Stimulated activated memory B cell treated with anti-CD40 and anti-IgM and Interleukin-4, amounts not matched to agents 10 μg/mL and 1 μg/mL and 100 μg/mL, for 72 hours (primary cell): ENCODE measurements around the gene DLG2.
"Not testable (repeated sequence)": the region's sequence is repeated elsewhere in the genome, so short reads cannot be mapped to it uniquely, and the experiment has no call there.

Experiments used
- ATAC-seq: fragments of 150-1000 bp; cut with Tn5 transposase; 2 replicates; pipeline ENCODE4 v1.10.0; 2021
- H3K27ac Mint-ChIP-seq: one replicate; pipeline ENCODE4 v1.8.0; 2022; ENCODE audit warnings: mild to moderate bottlenecking, mixed read lengths
- H3K27me3 Mint-ChIP-seq: one replicate; pipeline ENCODE4 v1.8.0; 2022; ENCODE audit warnings: mixed read lengths
- H3K36me3 Mint-ChIP-seq: one replicate; pipeline ENCODE4 v1.8.0; 2022; ENCODE audit warnings: mixed read lengths
- H3K4me1 Mint-ChIP-seq: one replicate; pipeline ENCODE4 v1.8.0; 2022; ENCODE audit warnings: mixed read lengths
- H3K4me3 Mint-ChIP-seq: one replicate; pipeline ENCODE4 v1.8.0; 2022; ENCODE audit warnings: mild to moderate bottlenecking, moderate library complexity, mixed read lengths
- H3K9me3 Mint-ChIP-seq: one replicate; pipeline ENCODE4 v1.8.0; 2022; ENCODE audit warnings: mixed read lengths

DLG2 gene

GRCh38 chr11:83611600-83611999 lies 2015.5 kb downstream of the DLG2 start:
- no peaks in the 10 kb centered on the region for H3K9me3 Mint-ChIP-seq
- no peaks in the 10 kb centered on the region for H3K27me3 Mint-ChIP-seq
- no peak for ATAC-seq
- no peak overlapping the region for H3K27ac Mint-ChIP-seq
- peaks cover 13% of the 10 kb centered on the region for H3K4me1 Mint-ChIP-seq
- H3K4me3 Mint-ChIP-seq, result no peak overlapping the region
- H3K36me3 Mint-ChIP-seq, result no peaks in the 10 kb centered on the region

GRCh38 chr11:83611031-83611430 lies 2016.1 kb downstream of the DLG2 start:
- H3K4me3 Mint-ChIP-seq, result no peak overlapping the region
- no peaks in the 10 kb centered on the region for H3K36me3 Mint-ChIP-seq
- H3K4me1 Mint-ChIP-seq, result peaks cover 13% of the 10 kb centered on the region
- no peaks in the 10 kb centered on the region for H3K9me3 Mint-ChIP-seq
- no peak overlapping the region for H3K27ac Mint-ChIP-seq
- ATAC-seq, result no peak
- no peaks in the 10 kb centered on the region for H3K27me3 Mint-ChIP-seq

- no peak for ATAC-seq
- H3K4me3 Mint-ChIP-seq, result no peak overlapping the region
- H3K27me3 Mint-ChIP-seq, result no peaks in the 10 kb centered on the region
- no peaks in the 10 kb centered on the region for H3K9me3 Mint-ChIP-seq
- no peaks in the 10 kb centered on the region for H3K36me3 Mint-ChIP-seq
- H3K4me1 Mint-ChIP-seq, result peaks cover 13% of the 10 kb centered on the region
- no peak overlapping the region for H3K27ac Mint-ChIP-seq
Measured at GRCh38 chr11:83609191-83609590, 2018.0 kb downstream of the DLG2 start.

- H3K4me3 Mint-ChIP-seq, result no peak overlapping the region
- ATAC-seq, result no peak
- H3K4me1 Mint-ChIP-seq, result peaks cover 9% of the 10 kb centered on the region
- H3K27me3 Mint-ChIP-seq, result no peaks in the 10 kb centered on the region
- H3K9me3 Mint-ChIP-seq, result no peaks in the 10 kb centered on the region
- no peak overlapping the region for H3K27ac Mint-ChIP-seq
- no peaks in the 10 kb centered on the region for H3K36me3 Mint-ChIP-seq
Measured at GRCh38 chr11:83608571-83608970, 2018.6 kb downstream of the DLG2 start.

GRCh38 chr11:83601914-83602527 lies 2025.1 kb downstream of the DLG2 start:
- Mint-ChIP-seq H3K27me3 (no peaks in the 10 kb centered on the region), H3K9me3 (no peaks in the 10 kb centered on the region)
- no peak for ATAC-seq

GRCh38 chr11:83601201-83601913 lies 2025.8 kb downstream of the DLG2 start:
- Mint-ChIP-seq H3K27ac (no peak overlapping the region), H3K4me3 (no peak overlapping the region)

More at GRCh38 chr11:83601914-83602527, 2025.1 kb downstream of the DLG2 start:
- Mint-ChIP-seq H3K4me3 (no peak overlapping the region), H3K36me3 (no peaks in the 10 kb centered on the region), H3K27ac (no peak overlapping the region), H3K4me1 (peaks cover 9% of the 10 kb centered on the region)

GRCh38 chr11:83600661-83601060 lies 2026.5 kb downstream of the DLG2 start:
- no peak for ATAC-seq
- H3K4me1 Mint-ChIP-seq, result peaks cover 9% of the 10 kb centered on the region
- H3K9me3 Mint-ChIP-seq, result no peaks in the 10 kb centered on the region
- no peak overlapping the region for H3K27ac Mint-ChIP-seq
- no peak overlapping the region for H3K4me3 Mint-ChIP-seq
- H3K36me3 Mint-ChIP-seq, result no peaks in the 10 kb centered on the region
- H3K27me3 Mint-ChIP-seq, result no peaks in the 10 kb centered on the region

More at GRCh38 chr11:83601201-83601913, 2025.8 kb downstream of the DLG2 start:
- no peaks in the 10 kb centered on the region for H3K27me3 Mint-ChIP-seq
- no peak for ATAC-seq
- H3K4me1 Mint-ChIP-seq, result peaks cover 9% of the 10 kb centered on the region
- no peaks in the 10 kb centered on the region for H3K9me3 Mint-ChIP-seq
- no peaks in the 10 kb centered on the region for H3K36me3 Mint-ChIP-seq

GRCh38 chr11:83599066-83599465 lies 2028.1 kb downstream of the DLG2 start:
- H3K36me3 Mint-ChIP-seq, result no peaks in the 10 kb centered on the region
- H3K27me3 Mint-ChIP-seq, result no peaks in the 10 kb centered on the region
- peak; percentile 56 for ATAC-seq
- peaks cover 9% of the 10 kb centered on the region for H3K4me1 Mint-ChIP-seq
- H3K4me3 Mint-ChIP-seq, result no peak overlapping the region
- no peaks in the 10 kb centered on the region for H3K9me3 Mint-ChIP-seq
- no peak overlapping the region for H3K27ac Mint-ChIP-seq

GRCh38 chr11:83587797-83588196 lies 2039.3 kb downstream of the DLG2 start:
- not testable (repeated sequence) for ATAC-seq, H3K9me3 Mint-ChIP-seq, H3K36me3 Mint-ChIP-seq, H3K4me3 Mint-ChIP-seq, H3K4me1 Mint-ChIP-seq, H3K27me3 Mint-ChIP-seq, H3K27ac Mint-ChIP-seq

- peaks cover 5% of the 10 kb centered on the region for H3K4me1 Mint-ChIP-seq
- peak; percentile 75 for ATAC-seq
- no peaks in the 10 kb centered on the region for H3K9me3 Mint-ChIP-seq
- no peak overlapping the region for H3K4me3 Mint-ChIP-seq
- H3K27me3 Mint-ChIP-seq, result peaks cover 8% of the 10 kb centered on the region
- H3K27ac Mint-ChIP-seq, result no peak overlapping the region
- H3K36me3 Mint-ChIP-seq, result no peaks in the 10 kb centered on the region
Measured at GRCh38 chr11:83583757-83584366, 2043.3 kb downstream of the DLG2 start.

GRCh38 chr11:83574519-83574918 lies 2052.6 kb downstream of the DLG2 start:
- no peak for ATAC-seq
- H3K36me3 Mint-ChIP-seq, result no peaks in the 10 kb centered on the region
- H3K27ac Mint-ChIP-seq, result no peak overlapping the region
- no peaks in the 10 kb centered on the region for H3K9me3 Mint-ChIP-seq
- H3K4me3 Mint-ChIP-seq, result no peak overlapping the region
- no peaks in the 10 kb centered on the region for H3K4me1 Mint-ChIP-seq
- H3K27me3 Mint-ChIP-seq, result peaks cover 13% of the 10 kb centered on the region

GRCh38 chr11:83572581-83573496 lies 2054.3 kb downstream of the DLG2 start:
- Mint-ChIP-seq H3K4me3 (no peak overlapping the region), H3K27ac (no peak overlapping the region), H3K36me3 (no peaks in the 10 kb centered on the region), H3K27me3 (peaks cover 27% of the 10 kb centered on the region), H3K4me1 (no peaks in the 10 kb centered on the region), H3K9me3 (no peaks in the 10 kb centered on the region)
- no peak for ATAC-seq

- Mint-ChIP-seq H3K4me1 (no peaks in the 10 kb centered on the region), H3K27ac (no peak overlapping the region), H3K9me3 (no peaks in the 10 kb centered on the region), H3K36me3 (no peaks in the 10 kb centered on the region), H3K4me3 (no peak overlapping the region), H3K27me3 (peaks cover 34% of the 10 kb centered on the region)
- ATAC-seq, result no peak
Measured at GRCh38 chr11:83571302-83571701, 2055.8 kb downstream of the DLG2 start.

GRCh38 chr11:83569134-83569805 lies 2057.9 kb downstream of the DLG2 start:
- Mint-ChIP-seq H3K27ac (no peak overlapping the region), H3K36me3 (no peaks in the 10 kb centered on the region), H3K4me1 (no peaks in the 10 kb centered on the region), H3K27me3 (peaks cover 38% of the 10 kb centered on the region), H3K4me3 (no peak overlapping the region), H3K9me3 (no peaks in the 10 kb centered on the region)
- no peak for ATAC-seq

GRCh38 chr11:83568516-83568915 lies 2058.6 kb downstream of the DLG2 start:
- H3K4me1 Mint-ChIP-seq, result no peaks in the 10 kb centered on the region
- peaks cover 38% of the 10 kb centered on the region for H3K27me3 Mint-ChIP-seq
- no peaks in the 10 kb centered on the region for H3K9me3 Mint-ChIP-seq
- no peak overlapping the region for H3K27ac Mint-ChIP-seq
- ATAC-seq, result no peak
- H3K36me3 Mint-ChIP-seq, result no peaks in the 10 kb centered on the region
- H3K4me3 Mint-ChIP-seq, result no peak overlapping the region
